ENCODE results near the gene BCAT1.

BCAT1 gene

GRCh38 chr12:24979329-24979728, 30.4 kb upstream of the BCAT1 start:
- H3K27ac ChIP-seq = no peak overlapping the region
- no peaks in the 10 kb centered on the region for H3K9me3 ChIP-seq
- H3K4me1 ChIP-seq = no peaks in the 10 kb centered on the region
- H3K4me3 ChIP-seq = no peak overlapping the region
- no peak for TF ChIP-seq CTCF (IDR thresholded peaks at IDR 0.05)
- intact Hi-C loops (cut with DNase I; ENCODE audit: low total_unique reads) = no loop called here
- no peak for DNase-seq
- H3K27me3 ChIP-seq = no peaks in the 10 kb centered on the region
- H3K36me3 ChIP-seq = no peaks in the 10 kb centered on the region

DNA sequence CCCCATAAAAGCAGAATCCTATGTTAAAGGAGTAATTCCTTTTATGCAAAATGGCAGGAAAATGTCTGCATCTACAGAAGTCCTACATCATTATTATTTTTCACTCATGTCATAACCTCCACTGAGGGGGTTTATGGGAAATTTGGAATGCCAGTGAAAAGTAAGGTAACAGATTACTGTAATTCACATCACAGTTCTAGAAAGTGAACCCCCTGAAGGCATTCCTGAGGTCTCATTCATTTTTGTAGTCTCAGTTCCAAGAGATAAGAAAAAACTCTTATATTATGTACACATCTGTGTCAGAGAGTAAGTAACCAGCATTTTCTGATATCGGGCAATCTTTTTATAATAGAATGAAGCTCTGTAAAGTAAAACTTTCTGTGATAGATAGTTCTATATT, 28.8 kb upstream of the BCAT1 start:
- Histone ChIP-seq H3K27me3 (no peaks in the 10 kb centered on the region), H3K27ac (no peak overlapping the region), H3K4me3 (no peak overlapping the region), H3K9me3 (no peaks in the 10 kb centered on the region), H3K4me1 (no peaks in the 10 kb centered on the region), H3K36me3 (no peaks in the 10 kb centered on the region)
- intact Hi-C loops (cut with DNase I; ENCODE audit: low total_unique reads) = no loop called here
- DNase-seq = no peak
- no peak for TF ChIP-seq CTCF (IDR thresholded peaks at IDR 0.05)

DNA sequence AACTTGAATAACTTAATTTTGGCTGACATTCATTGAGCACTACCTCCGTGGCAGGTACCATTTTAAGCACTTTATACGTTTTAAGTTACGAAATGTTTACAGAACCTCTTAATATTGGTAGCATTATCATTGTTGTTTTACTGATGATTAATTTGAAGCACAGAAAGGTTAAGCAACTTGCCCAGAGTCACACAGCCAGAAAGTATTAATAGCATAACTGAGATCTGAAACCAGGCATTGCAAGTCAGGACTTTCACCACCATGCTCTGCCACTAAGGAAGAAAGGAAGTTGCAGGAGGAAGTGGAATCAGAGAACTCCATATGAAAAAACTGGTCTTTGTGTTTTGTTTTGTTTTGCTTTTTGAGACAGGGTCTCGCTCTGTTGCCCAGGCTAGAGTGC, 28.2 kb upstream of the BCAT1 start:
- no peaks in the 10 kb centered on the region for H3K27me3 ChIP-seq
- H3K4me3 ChIP-seq = no peak overlapping the region
- H3K27ac ChIP-seq = no peak overlapping the region
- H3K4me1 ChIP-seq = no peaks in the 10 kb centered on the region
- no peaks in the 10 kb centered on the region for H3K9me3 ChIP-seq
- intact Hi-C loops (cut with DNase I; ENCODE audit: low total_unique reads) = no loop called here
- DNase-seq = no peak
- no peak for TF ChIP-seq CTCF (IDR thresholded peaks at IDR 0.05)
- no peaks in the 10 kb centered on the region for H3K36me3 ChIP-seq

- Histone ChIP-seq H3K4me3 (no peak overlapping the region), H3K9me3 (no peaks in the 10 kb centered on the region), H3K36me3 (no peaks in the 10 kb centered on the region), H3K4me1 (no peaks in the 10 kb centered on the region), H3K27me3 (no peaks in the 10 kb centered on the region), H3K27ac (no peak overlapping the region)
- intact Hi-C loops (cut with DNase I; ENCODE audit: low total_unique reads) = no loop called here
- DNase-seq = no peak
- no peak for TF ChIP-seq CTCF (IDR thresholded peaks at IDR 0.05)
Observed at GRCh38 chr12:24975425-24975824, 26.5 kb upstream of the BCAT1 start.

DNA sequence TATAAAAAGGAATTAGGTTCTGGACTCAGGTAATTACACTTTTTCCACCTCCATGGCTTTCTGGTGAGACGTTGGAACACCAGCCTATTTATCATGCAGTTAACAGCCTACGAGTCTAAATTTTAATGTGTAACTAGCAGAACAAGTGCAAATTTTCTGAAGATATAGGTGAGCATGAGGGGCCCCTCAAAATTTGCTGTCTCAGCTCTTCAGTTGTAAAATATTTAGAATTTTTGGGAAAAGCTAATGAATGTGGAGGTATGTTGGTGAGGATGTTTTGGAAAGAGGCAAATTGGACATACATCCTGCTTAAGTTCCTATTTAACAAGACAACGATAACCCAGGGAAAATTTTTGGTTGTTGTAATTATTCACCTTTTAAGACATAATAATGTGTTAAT, 25.3 kb upstream of the BCAT1 start:
- no peak for TF ChIP-seq CTCF (IDR thresholded peaks at IDR 0.05)
- Histone ChIP-seq H3K9me3 (no peaks in the 10 kb centered on the region), H3K36me3 (no peaks in the 10 kb centered on the region), H3K27me3 (no peaks in the 10 kb centered on the region), H3K4me3 (no peak overlapping the region), H3K27ac (no peak overlapping the region), H3K4me1 (no peaks in the 10 kb centered on the region)
- no peak for DNase-seq
- intact Hi-C loops (cut with DNase I; ENCODE audit: low total_unique reads) = no loop called here

- no peak for TF ChIP-seq CTCF (IDR thresholded peaks at IDR 0.05)
- intact Hi-C loops (cut with DNase I; ENCODE audit: low total_unique reads) = no loop called here
- Histone ChIP-seq H3K36me3 (no peaks in the 10 kb centered on the region), H3K4me3 (no peak overlapping the region), H3K4me1 (no peaks in the 10 kb centered on the region), H3K9me3 (no peaks in the 10 kb centered on the region), H3K27ac (no peak overlapping the region), H3K27me3 (no peaks in the 10 kb centered on the region)
- DNase-seq = no peak
Observed at GRCh38 chr12:24972078-24972477, 23.2 kb upstream of the BCAT1 start.
